ENCODE results near the gene GLP1R.
A peak's percentile ranks its signal among the peaks of the same experiment; 100 is the strongest.

Gene GLP1R

GRCh38 chr6:39053016-39053624, 4.5 kb downstream of the GLP1R start:
- TF ChIP-seq GATA2 (IDR thresholded peaks at IDR 0.05; ENCODE audit: low read depth, low read length) (no peak), GATA3 (IDR thresholded peaks at IDR 0.05; ENCODE audit: low read depth, low read length) (no peak)

GRCh38 chr6:39053854-39054576, 5.4 kb downstream of the GLP1R start:
- TF ChIP-seq GATA2 (IDR thresholded peaks at IDR 0.05; ENCODE audit: low read depth, low read length), result no peak
- TF ChIP-seq GATA3 (IDR thresholded peaks at IDR 0.05; ENCODE audit: low read depth, low read length), result no peak

GRCh38 chr6:39054577-39055142, 6.1 kb downstream of the GLP1R start:
- TF ChIP-seq GATA3 (IDR thresholded peaks at IDR 0.05; ENCODE audit: low read depth, low read length) (no peak), GATA2 (IDR thresholded peaks at IDR 0.05; ENCODE audit: low read depth, low read length) (no peak)

- TF ChIP-seq GATA3 (IDR thresholded peaks at IDR 0.05; ENCODE audit: low read depth, low read length) (no peak), GATA2 (IDR thresholded peaks at IDR 0.05; ENCODE audit: low read depth, low read length) (no peak)
Measured at GRCh38 chr6:39055661-39056060, 7.1 kb downstream of the GLP1R start.

- TF ChIP-seq GATA2 (IDR thresholded peaks at IDR 0.05; ENCODE audit: low read depth, low read length) (no peak), GATA3 (IDR thresholded peaks at IDR 0.05; ENCODE audit: low read depth, low read length) (no peak)
Measured at GRCh38 chr6:39056191-39056590, 7.6 kb downstream of the GLP1R start.

- TF ChIP-seq GATA2 (IDR thresholded peaks at IDR 0.05; ENCODE audit: low read depth, low read length) (no peak), GATA3 (IDR thresholded peaks at IDR 0.05; ENCODE audit: low read depth, low read length) (no peak)
Measured at GRCh38 chr6:39056681-39057080, 8.1 kb downstream of the GLP1R start.

GRCh38 chr6:39057251-39058155, 8.9 kb downstream of the GLP1R start:
- TF ChIP-seq GATA3 (IDR thresholded peaks at IDR 0.05; ENCODE audit: low read depth, low read length) (no peak), GATA2 (IDR thresholded peaks at IDR 0.05; ENCODE audit: low read depth, low read length) (no peak)

GRCh38 chr6:39058471-39059147, 10.0 kb downstream of the GLP1R start:
- no peak for TF ChIP-seq GATA2 (IDR thresholded peaks at IDR 0.05; ENCODE audit: low read depth, low read length)
- TF ChIP-seq GATA3 (IDR thresholded peaks at IDR 0.05; ENCODE audit: low read depth, low read length), result no peak

- peak; percentile 73 for TF ChIP-seq GATA2 (IDR thresholded peaks at IDR 0.05; ENCODE audit: low read depth, low read length)
- TF ChIP-seq GATA3 (IDR thresholded peaks at IDR 0.05; ENCODE audit: low read depth, low read length), result no peak
Measured at GRCh38 chr6:39059496-39060310, 11.1 kb downstream of the GLP1R start.

- TF ChIP-seq GATA3 (IDR thresholded peaks at IDR 0.05; ENCODE audit: low read depth, low read length) (no peak), GATA2 (IDR thresholded peaks at IDR 0.05; ENCODE audit: low read depth, low read length) (no peak)
Measured at GRCh38 chr6:39060467-39061160, 12.0 kb downstream of the GLP1R start.

GRCh38 chr6:39061182-39061581, 12.6 kb downstream of the GLP1R start:
- TF ChIP-seq GATA2 (IDR thresholded peaks at IDR 0.05; ENCODE audit: low read depth, low read length), result no peak
- TF ChIP-seq GATA3 (IDR thresholded peaks at IDR 0.05; ENCODE audit: low read depth, low read length), result no peak

- TF ChIP-seq GATA2 (IDR thresholded peaks at IDR 0.05; ENCODE audit: low read depth, low read length), result no peak
- no peak for TF ChIP-seq GATA3 (IDR thresholded peaks at IDR 0.05; ENCODE audit: low read depth, low read length)
Measured at GRCh38 chr6:39061588-39061987, 13.0 kb downstream of the GLP1R start.

All from SH-SY5Y (cell line).